ENCODE measurements around the gene CPN2.

DNA sequence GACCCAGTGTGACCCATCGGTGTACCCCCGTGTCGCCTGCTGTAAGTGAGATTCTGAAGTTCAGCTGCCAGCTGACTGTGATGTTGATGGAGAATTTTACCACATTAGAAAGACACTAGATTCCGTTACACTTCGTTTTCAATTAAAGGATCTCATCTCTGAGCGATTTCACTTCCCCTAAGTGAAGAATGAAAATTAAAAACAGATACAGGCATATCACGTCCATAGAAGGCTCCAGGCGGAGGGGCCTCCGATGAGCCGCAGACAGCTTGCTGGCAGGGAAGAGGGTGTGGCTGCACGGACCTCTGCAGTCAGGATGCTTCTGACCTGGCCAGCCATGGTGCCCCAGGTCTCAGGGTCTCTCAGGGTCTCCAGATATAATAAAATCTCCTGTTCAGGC lies 6.6 kb upstream of the CPN2 start:
- TF ChIP-seq, protein P1, sequence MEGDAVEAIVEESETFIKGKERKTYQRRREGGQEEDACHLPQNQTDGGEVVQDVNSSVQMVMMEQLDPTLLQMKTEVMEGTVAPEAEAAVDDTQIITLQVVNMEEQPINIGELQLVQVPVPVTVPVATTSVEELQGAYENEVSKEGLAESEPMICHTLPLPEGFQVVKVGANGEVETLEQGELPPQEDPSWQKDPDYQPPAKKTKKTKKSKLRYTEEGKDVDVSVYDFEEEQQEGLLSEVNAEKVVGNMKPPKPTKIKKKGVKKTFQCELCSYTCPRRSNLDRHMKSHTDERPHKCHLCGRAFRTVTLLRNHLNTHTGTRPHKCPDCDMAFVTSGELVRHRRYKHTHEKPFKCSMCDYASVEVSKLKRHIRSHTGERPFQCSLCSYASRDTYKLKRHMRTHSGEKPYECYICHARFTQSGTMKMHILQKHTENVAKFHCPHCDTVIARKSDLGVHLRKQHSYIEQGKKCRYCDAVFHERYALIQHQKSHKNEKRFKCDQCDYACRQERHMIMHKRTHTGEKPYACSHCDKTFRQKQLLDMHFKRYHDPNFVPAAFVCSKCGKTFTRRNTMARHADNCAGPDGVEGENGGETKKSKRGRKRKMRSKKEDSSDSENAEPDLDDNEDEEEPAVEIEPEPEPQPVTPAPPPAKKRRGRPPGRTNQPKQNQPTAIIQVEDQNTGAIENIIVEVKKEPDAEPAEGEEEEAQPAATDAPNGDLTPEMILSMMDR (IDR thresholded peaks at IDR 0.05; ENCODE audit: insufficient read depth, low read length, poor library complexity, severe bottlenecking) = no peak
- no peak for TF ChIP-seq EZH2phosphoT487 (conservative IDR thresholded peaks at IDR 0.05; ENCODE audit: low read length)
